SU-DHL-6 (cell line): ENCODE results near the gene GCDH.

ENCODE experiments used
- EZH2phosphoT487 ChIP-seq: fragments of 200-600 bp; sonication (generic), shearing (Covaris generic); conservative IDR thresholded peaks from 2 replicates; pipeline ENCODE4 v1.6.1; 2018; ENCODE audit warnings: mild to moderate bottlenecking, antibody characterized with exemption, low read length, moderate library complexity, mixed read lengths
- TF ChIP-seq, protein P1 (sequence below): fragments of 200-600 bp; sonication (generic); IDR thresholded peaks from one replicate; pipeline ENCODE4 v1.5.1; 2017; ENCODE audit warnings: antibody characterized with exemption, mild to moderate bottlenecking, low read length, moderate library complexity; ENCODE audit not compliant: insufficient read depth, poor library complexity, severe bottlenecking

DNA sequence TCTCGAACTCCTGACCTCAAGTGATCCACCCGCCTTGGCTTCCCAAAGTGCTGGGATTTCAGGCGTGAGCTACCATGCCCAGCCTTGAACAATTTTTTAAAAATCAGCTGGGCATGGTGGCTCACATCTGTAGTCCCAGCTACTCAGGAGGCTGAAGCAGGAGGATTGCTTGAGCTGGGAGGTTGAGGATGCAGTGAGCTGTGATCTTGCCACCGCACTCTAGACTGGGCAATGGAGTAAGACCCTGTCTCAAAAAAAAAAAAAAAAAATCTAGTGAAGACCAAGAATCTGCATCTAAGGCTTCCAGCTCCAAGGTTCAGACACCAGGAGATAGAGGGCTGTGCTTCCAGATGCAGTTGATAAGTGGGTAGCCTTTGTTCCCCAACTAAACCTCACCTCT is 26.8 kb upstream of the GCDH start:
- TF ChIP-seq, protein P1, sequence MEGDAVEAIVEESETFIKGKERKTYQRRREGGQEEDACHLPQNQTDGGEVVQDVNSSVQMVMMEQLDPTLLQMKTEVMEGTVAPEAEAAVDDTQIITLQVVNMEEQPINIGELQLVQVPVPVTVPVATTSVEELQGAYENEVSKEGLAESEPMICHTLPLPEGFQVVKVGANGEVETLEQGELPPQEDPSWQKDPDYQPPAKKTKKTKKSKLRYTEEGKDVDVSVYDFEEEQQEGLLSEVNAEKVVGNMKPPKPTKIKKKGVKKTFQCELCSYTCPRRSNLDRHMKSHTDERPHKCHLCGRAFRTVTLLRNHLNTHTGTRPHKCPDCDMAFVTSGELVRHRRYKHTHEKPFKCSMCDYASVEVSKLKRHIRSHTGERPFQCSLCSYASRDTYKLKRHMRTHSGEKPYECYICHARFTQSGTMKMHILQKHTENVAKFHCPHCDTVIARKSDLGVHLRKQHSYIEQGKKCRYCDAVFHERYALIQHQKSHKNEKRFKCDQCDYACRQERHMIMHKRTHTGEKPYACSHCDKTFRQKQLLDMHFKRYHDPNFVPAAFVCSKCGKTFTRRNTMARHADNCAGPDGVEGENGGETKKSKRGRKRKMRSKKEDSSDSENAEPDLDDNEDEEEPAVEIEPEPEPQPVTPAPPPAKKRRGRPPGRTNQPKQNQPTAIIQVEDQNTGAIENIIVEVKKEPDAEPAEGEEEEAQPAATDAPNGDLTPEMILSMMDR: no peak
- TF ChIP-seq EZH2phosphoT487: no peak
